ENCODE measurements around the gene NMUR1.
A peak's percentile ranks its signal among the peaks of the same experiment; 100 is the strongest.

NMUR1 gene

GRCh38 chr2:231513746-231514224, 16.5 kb downstream of the NMUR1 start:
- H3K27ac ChIP-seq, result peak overlapping the region; percentile 87
- H3K36me3 ChIP-seq (replicated peaks), result no peaks in the 10 kb centered on the region
- DNase-seq, result no peak
- H3K27me3 ChIP-seq (replicated peaks), result no peaks in the 10 kb centered on the region
- H3K4me3 ChIP-seq (ENCODE audit: low read depth, low read length), result peak overlapping the region; percentile 61
- in situ Hi-C loops (cut with HindIII; ENCODE audit: low pct_ligation_motif_present, low sequenced_read_pairs), result no loop called here
- no peak for TF ChIP-seq CTCF (IDR thresholded peaks at IDR 0.05; ENCODE audit: low read depth, low read length, missing control alignments)

GRCh38 chr2:231512222-231512621, 18.0 kb downstream of the NMUR1 start:
- Histone ChIP-seq H3K4me3 (ENCODE audit: low read depth, low read length) (no peak overlapping the region), H3K27me3 (replicated peaks) (no peaks in the 10 kb centered on the region), H3K27ac (no peak overlapping the region), H3K36me3 (replicated peaks) (no peaks in the 10 kb centered on the region)
- in situ Hi-C loops (cut with HindIII; ENCODE audit: low pct_ligation_motif_present, low sequenced_read_pairs), result no loop called here
- DNase-seq, result peak; percentile 49
- TF ChIP-seq CTCF (IDR thresholded peaks at IDR 0.05; ENCODE audit: low read depth, low read length, missing control alignments), result no peak

- no peak for TF ChIP-seq CTCF (IDR thresholded peaks at IDR 0.05; ENCODE audit: low read depth, low read length, missing control alignments)
- no peak for DNase-seq
- Histone ChIP-seq H3K36me3 (replicated peaks) (no peaks in the 10 kb centered on the region), H3K27ac (no peak overlapping the region), H3K4me3 (ENCODE audit: low read depth, low read length) (no peak overlapping the region), H3K27me3 (replicated peaks) (no peaks in the 10 kb centered on the region)
- in situ Hi-C loops (cut with HindIII; ENCODE audit: low pct_ligation_motif_present, low sequenced_read_pairs), result no loop called here
Measured at GRCh38 chr2:231503766-231504165, 26.5 kb downstream of the NMUR1 start.

GRCh38 chr2:231502596-231502995, 27.6 kb downstream of the NMUR1 start:
- Histone ChIP-seq H3K4me3 (ENCODE audit: low read depth, low read length) (no peak overlapping the region), H3K36me3 (replicated peaks) (no peaks in the 10 kb centered on the region), H3K27ac (no peak overlapping the region), H3K27me3 (replicated peaks) (no peaks in the 10 kb centered on the region)
- no peak for TF ChIP-seq CTCF (IDR thresholded peaks at IDR 0.05; ENCODE audit: low read depth, low read length, missing control alignments)
- no peak for DNase-seq
- in situ Hi-C loops (cut with HindIII; ENCODE audit: low pct_ligation_motif_present, low sequenced_read_pairs), result no loop called here

GRCh38 chr2:231497651-231498050, 32.6 kb downstream of the NMUR1 start:
- Histone ChIP-seq H3K27ac (no peak overlapping the region), H3K4me3 (ENCODE audit: low read depth, low read length) (no peak overlapping the region), H3K27me3 (replicated peaks) (no peaks in the 10 kb centered on the region), H3K36me3 (replicated peaks) (no peaks in the 10 kb centered on the region)
- TF ChIP-seq CTCF (IDR thresholded peaks at IDR 0.05; ENCODE audit: low read depth, low read length, missing control alignments), result no peak
- no peak for DNase-seq
- in situ Hi-C loops (cut with HindIII; ENCODE audit: low pct_ligation_motif_present, low sequenced_read_pairs), result no loop called here

- in situ Hi-C loops (cut with HindIII; ENCODE audit: low pct_ligation_motif_present, low sequenced_read_pairs), result no loop called here
- H3K27ac ChIP-seq, result no peak overlapping the region
- H3K27me3 ChIP-seq (replicated peaks), result no peaks in the 10 kb centered on the region
- DNase-seq, result no peak
- H3K4me3 ChIP-seq (ENCODE audit: low read depth, low read length), result no peak overlapping the region
- no peak for TF ChIP-seq CTCF (IDR thresholded peaks at IDR 0.05; ENCODE audit: low read depth, low read length, missing control alignments)
- no peaks in the 10 kb centered on the region for H3K36me3 ChIP-seq (replicated peaks)
Measured at GRCh38 chr2:231494669-231495068, 35.6 kb downstream of the NMUR1 start.
